Keratinocyte (primary cell): ENCODE results near the gene CCN2. TPM values are rescaled to one million over a fixed set of nuclear protein-coding genes. Genes with fewer than 3 reads are reported as not detected.

Experiments
- DNase-seq: peaks from one replicate; pipeline ENCODE4 v3.0.0-alpha.2; 2011; ENCODE audit warnings: low read depth, missing footprints, low spot score
- FAIRE-seq: peaks from 2 replicates; lab custom pipeline; 2011; peaks lifted over from hg19 to GRCh38; lab: Jason Lieb, UNC
- H2AFZ ChIP-seq: 2 replicates; pipeline ENCODE4 v1.6.0; 2012; ENCODE audit warnings: low read length, control low read depth, inconsistent platforms; ENCODE audit not compliant: control insufficient read depth
- H3K27ac ChIP-seq: 2 replicates; pipeline ENCODE4 v1.5.1; 2011; ENCODE audit warnings: low read length; ENCODE audit not compliant: control insufficient read depth, insufficient read depth
- H3K27me3 ChIP-seq: 3 replicates; pipeline ENCODE4 v1.6.0; 2011; ENCODE audit warnings: low read length; ENCODE audit not compliant: control insufficient read depth, insufficient read depth; ENCODE audit errors: extremely low read depth
- H3K36me3 ChIP-seq, 2 experiments: 2 replicates in 1 of 2; 3 replicates in 1 of 2; pipeline ENCODE4 v1.5.1; 2011; ENCODE audit warnings: low read length in 2 of 2, mild to moderate bottlenecking in 1 of 2; ENCODE audit not compliant: control insufficient read depth in 2 of 2, insufficient read depth in 2 of 2; ENCODE audit errors: extremely low read depth in 1 of 2
- H3K4me1 ChIP-seq: 3 replicates; pipeline ENCODE4 v1.5.1; 2011; ENCODE audit warnings: low read length; ENCODE audit not compliant: control insufficient read depth, insufficient read depth; ENCODE audit errors: extremely low read depth
- H3K4me2 ChIP-seq: 3 replicates; pipeline ENCODE4 v1.6.0; 2011; ENCODE audit warnings: low read depth, low read length; ENCODE audit not compliant: control insufficient read depth, insufficient read depth; ENCODE audit errors: extremely low read depth
- H3K4me3 ChIP-seq, 3 experiments: fragments of 200-600 bp in 1 of 3; sonication (generic) in 1 of 3; 2 replicates in 2 of 3; 3 replicates in 1 of 3; pipeline ENCODE4 v1.5.1; 2011 to 2016; ENCODE audit warnings: low read length in 3 of 3, mild to moderate bottlenecking in 3 of 3, control low read depth in 2 of 3, inconsistent platforms in 1 of 3, low read depth in 1 of 3, mixed read lengths in 1 of 3, mixed run types in 1 of 3, moderate library complexity in 1 of 3; ENCODE audit not compliant: control insufficient read depth in 2 of 3, insufficient read depth in 2 of 3; ENCODE audit errors: extremely low read depth in 1 of 3
- H3K79me2 ChIP-seq: 2 replicates; pipeline ENCODE4 v1.6.0; 2012; ENCODE audit warnings: low read length; ENCODE audit not compliant: control insufficient read depth, insufficient read depth
- H3K9ac ChIP-seq: 3 replicates; pipeline ENCODE4 v1.6.0; 2011; ENCODE audit warnings: low read length; ENCODE audit not compliant: control insufficient read depth, insufficient read depth; ENCODE audit errors: extremely low read depth
- H3K9me1 ChIP-seq: 3 replicates; pipeline ENCODE4 v1.6.0; 2011; ENCODE audit warnings: low read length; ENCODE audit not compliant: control insufficient read depth, insufficient read depth; ENCODE audit errors: extremely low read depth
- H3K9me3 ChIP-seq: 2 replicates; pipeline ENCODE4 v1.5.1; 2012; ENCODE audit warnings: low read depth, low read length; ENCODE audit not compliant: control insufficient read depth
- H4K20me1 ChIP-seq: 3 replicates; pipeline ENCODE4 v1.6.0; 2011; ENCODE audit warnings: low read length; ENCODE audit not compliant: control insufficient read depth, insufficient read depth; ENCODE audit errors: extremely low read depth
- EZH2 ChIP-seq: IDR thresholded peaks from one replicate; pipeline ENCODE4 v1.6.1; 2012; ENCODE audit warnings: inconsistent platforms, mild to moderate bottlenecking, low read length, moderate library complexity
- dilution Hi-C: fragments of 300-500 bp; cut with MboI; formaldehyde crosslinking; loops from one replicate; pipeline ENCODE4 v1.7.0; 2020; ENCODE audit warnings: low sequenced_read_pairs; ENCODE audit not compliant: extremely low pct_ligation_motif_present
- polyA plus RNA-seq, 5 experiments: library from polyadenylated mRNA; depleted of rRNA in 3 of 5; stranded (reverse) in 3 of 5; stranded (forward) in 1 of 5; unstranded in 1 of 5; fragments of >200 nt; gene quantifications; 1 replicate in 1 of 5; 2 replicates in 3 of 5; 3 replicates in 1 of 5; pipeline versions ENCODE4 v1.2.1 to v1.2.3, GENCODE V29; 2011 to 2012; ENCODE audit warnings: missing spikeins in 2 of 5, low read depth in 1 of 5, low replicate concordance in 1 of 5
- TF ChIP-seq, protein P1 (sequence below), 3 experiments: IDR thresholded peaks in 1 of 3; conservative IDR thresholded peaks in 1 of 3; optimal IDR thresholded peaks in 1 of 3; 2 replicates in 2 of 3; 3 replicates in 1 of 3; pipeline versions ENCODE3 to v1.5.1; 2011; ENCODE audit warnings: low read length in 3 of 3, mild to moderate bottlenecking in 3 of 3, moderate library complexity in 2 of 3, control low read depth in 1 of 3, inconsistent platforms in 1 of 3; ENCODE audit not compliant: insufficient read depth in 2 of 3; ENCODE audit errors: extremely low read depth in 1 of 3

The CCN2 gene
- polyA plus RNA-seq, 1 donor (not counting 4 experiments of a cell fraction or from before 2014, with no cell fraction given) = 78.2 TPM

DNA sequence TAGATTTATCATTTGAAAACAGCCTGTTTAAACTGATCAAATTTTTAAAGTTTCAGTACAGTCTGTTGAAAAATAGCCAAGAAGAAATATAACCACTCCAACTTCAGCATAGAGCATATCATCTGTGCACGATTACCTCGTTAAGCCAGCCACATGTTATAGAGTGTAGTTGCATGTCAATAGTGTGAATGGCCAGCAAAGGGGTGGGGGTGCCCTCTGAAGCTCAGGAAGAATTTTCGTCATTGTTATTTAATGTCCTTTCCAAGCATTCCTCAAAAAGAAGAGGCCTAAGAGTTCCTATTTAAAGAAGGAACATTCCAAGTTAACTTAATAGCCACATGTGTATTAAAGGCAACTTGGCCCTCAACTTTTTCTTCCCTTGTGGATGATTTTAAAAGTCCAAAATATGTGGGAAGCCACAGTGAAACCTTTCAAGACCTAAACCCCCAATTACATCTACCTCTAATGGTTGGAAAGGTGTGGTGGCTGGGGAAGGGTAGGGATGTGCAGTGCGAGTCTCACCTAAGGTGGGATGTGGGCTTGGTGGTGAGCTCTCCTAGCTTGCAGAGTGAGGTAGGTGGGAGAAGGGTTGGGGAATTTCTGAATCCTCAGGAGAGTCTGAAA, 1.8 kb upstream of the CCN2 start:
- DNase-seq (no peak), FAIRE-seq (no peak)
- Histone ChIP-seq H3K79me2 (peaks cover 4% of the 10 kb centered on the region), H3K27ac (no peak overlapping the region), H3K4me2 (no peak overlapping the region), H3K9me1 (no peaks in the 10 kb centered on the region), H3K4me1 (peaks cover 45% of the 10 kb centered on the region), H3K4me3 (no peak overlapping the region), H2AFZ (no peak overlapping the region), H3K9me3 (no peaks in the 10 kb centered on the region), H3K27me3 (no peaks in the 10 kb centered on the region), H3K9ac (no peak overlapping the region), H4K20me1 (no peaks in the 10 kb centered on the region), H3K36me3 (peaks cover 3 to 9% of the 10 kb centered on the region in 2 experiments)
- dilution Hi-C loops = no loop called here
- TF ChIP-seq, protein P1, sequence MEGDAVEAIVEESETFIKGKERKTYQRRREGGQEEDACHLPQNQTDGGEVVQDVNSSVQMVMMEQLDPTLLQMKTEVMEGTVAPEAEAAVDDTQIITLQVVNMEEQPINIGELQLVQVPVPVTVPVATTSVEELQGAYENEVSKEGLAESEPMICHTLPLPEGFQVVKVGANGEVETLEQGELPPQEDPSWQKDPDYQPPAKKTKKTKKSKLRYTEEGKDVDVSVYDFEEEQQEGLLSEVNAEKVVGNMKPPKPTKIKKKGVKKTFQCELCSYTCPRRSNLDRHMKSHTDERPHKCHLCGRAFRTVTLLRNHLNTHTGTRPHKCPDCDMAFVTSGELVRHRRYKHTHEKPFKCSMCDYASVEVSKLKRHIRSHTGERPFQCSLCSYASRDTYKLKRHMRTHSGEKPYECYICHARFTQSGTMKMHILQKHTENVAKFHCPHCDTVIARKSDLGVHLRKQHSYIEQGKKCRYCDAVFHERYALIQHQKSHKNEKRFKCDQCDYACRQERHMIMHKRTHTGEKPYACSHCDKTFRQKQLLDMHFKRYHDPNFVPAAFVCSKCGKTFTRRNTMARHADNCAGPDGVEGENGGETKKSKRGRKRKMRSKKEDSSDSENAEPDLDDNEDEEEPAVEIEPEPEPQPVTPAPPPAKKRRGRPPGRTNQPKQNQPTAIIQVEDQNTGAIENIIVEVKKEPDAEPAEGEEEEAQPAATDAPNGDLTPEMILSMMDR (optimal IDR thresholded peaks at IDR 0.05 in 1 of 3, IDR thresholded peaks at IDR 0.05 in 1 of 3, conservative IDR thresholded peaks at IDR 0.05 in 1 of 3; ENCODE audit: extremely low read depth in 1 of 3, insufficient read depth in 2 of 3, low read length in 3 of 3) = no peak
- no peak for TF ChIP-seq EZH2

DNA sequence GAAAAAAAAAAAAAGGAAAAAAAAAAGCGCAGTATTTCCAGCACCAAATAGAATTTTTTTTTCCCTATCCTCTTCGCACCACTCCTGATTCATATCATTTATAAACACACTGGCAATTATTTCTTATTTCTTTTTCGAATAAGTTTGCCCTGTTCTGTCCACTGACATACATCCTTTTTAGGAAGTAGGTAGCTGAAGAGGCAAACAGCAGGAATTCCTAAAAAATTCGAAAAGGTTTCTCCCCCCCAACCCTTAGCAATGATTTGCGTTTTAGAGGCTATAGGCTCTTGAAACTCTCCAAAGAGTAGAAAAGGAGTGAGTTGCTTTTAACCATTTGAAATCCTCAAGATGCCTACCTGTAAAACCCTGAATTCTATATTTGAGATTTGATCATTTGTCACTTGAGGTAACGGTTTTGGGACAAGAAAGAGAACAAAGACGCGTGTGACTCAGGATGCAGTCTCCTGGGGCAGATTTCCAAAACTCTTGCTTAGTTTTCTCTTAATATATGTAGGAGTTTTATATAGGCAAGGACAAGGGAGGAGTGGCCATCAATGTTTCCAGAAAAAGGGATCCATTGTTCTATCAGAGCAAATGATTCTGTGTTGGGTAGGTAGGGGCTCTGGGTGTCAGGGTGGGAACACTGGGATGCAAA, 531 bp upstream of the CCN2 start:
- Histone ChIP-seq H3K9me3 (no peaks in the 10 kb centered on the region), H3K79me2 (peaks cover 4% of the 10 kb centered on the region), H4K20me1 (no peaks in the 10 kb centered on the region), H3K27ac (no peak overlapping the region), H3K9ac (peak overlapping the region; percentile 70), H3K4me1 (peaks cover 45% of the 10 kb centered on the region), H2AFZ (no peak overlapping the region), H3K4me2 (peak overlapping the region; percentile 88), H3K4me3 (peak overlapping the region in 2 of 3 experiments; percentile 83 to 87), H3K9me1 (no peaks in the 10 kb centered on the region), H3K36me3 (peaks cover 3 to 9% of the 10 kb centered on the region in 2 experiments), H3K27me3 (no peaks in the 10 kb centered on the region)
- dilution Hi-C loops = no loop called here
- DNase-seq (no peak), FAIRE-seq (no peak)
- TF ChIP-seq, protein P1 (optimal IDR thresholded peaks at IDR 0.05 in 1 of 3, IDR thresholded peaks at IDR 0.05 in 1 of 3, conservative IDR thresholded peaks at IDR 0.05 in 1 of 3; ENCODE audit: extremely low read depth in 1 of 3, insufficient read depth in 2 of 3, low read length in 3 of 3) = no peak
